NB4 (cell line): Measurements from ENCODE around the gene LRP10.

Experiments
- CTCF ChIP-seq: IDR thresholded peaks from one replicate; pipeline ENCODE4 v1.5.1; 2012; ENCODE audit warnings: low read depth, low read length
- MYC ChIP-seq: IDR thresholded peaks from 2 replicates; pipeline ENCODE4 v1.6.1; 2011; ENCODE audit warnings: low read depth, low read length
- POLR2A ChIP-seq: IDR thresholded peaks from 2 replicates; pipeline ENCODE4 v1.6.1; 2011; ENCODE audit warnings: mild to moderate bottlenecking; ENCODE audit not compliant: insufficient read length; ENCODE audit errors: extremely low read depth
- TF ChIP-seq, protein P1 (sequence below): IDR thresholded peaks from 2 replicates; pipeline ENCODE4 v1.6.1; 2011; ENCODE audit warnings: low read depth, low read length

DNA sequence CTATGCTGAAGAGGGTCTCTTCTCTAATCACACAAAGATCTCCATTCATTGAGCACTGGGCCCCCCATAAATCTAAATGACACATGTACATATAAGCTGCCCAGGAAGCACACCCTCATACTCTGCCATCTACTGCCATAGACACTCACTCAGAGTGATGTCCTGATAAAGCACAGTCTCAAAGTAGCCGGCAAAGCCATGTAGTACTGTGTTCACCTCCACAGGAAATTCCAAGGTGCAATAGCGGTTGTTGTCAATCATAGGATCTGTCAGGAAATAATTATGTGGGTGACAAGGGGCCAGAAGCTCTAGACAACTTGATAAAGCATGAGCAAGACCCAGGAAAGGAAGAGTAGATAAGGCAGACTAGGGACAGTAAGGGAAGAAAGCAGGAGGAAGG lies 50.8 kb downstream of the LRP10 start:
- TF ChIP-seq, protein P1, sequence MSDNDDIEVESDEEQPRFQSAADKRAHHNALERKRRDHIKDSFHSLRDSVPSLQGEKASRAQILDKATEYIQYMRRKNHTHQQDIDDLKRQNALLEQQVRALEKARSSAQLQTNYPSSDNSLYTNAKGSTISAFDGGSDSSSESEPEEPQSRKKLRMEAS: no peak
- TF ChIP-seq CTCF (no peak), POLR2A (no peak), MYC (no peak)
